Keratinocyte (primary cell): Measurements from ENCODE around the gene TRAPPC2L. TPM values are rescaled to one million over a fixed set of nuclear protein-coding genes. Genes with fewer than 3 reads are reported as not detected.
A peak's percentile ranks its signal among the peaks of the same experiment; 100 is the strongest.

Experiments
- DNase-seq: peaks from one replicate; pipeline ENCODE4 v3.0.0-alpha.2; 2011; ENCODE audit warnings: low read depth, missing footprints, low spot score
- FAIRE-seq: peaks from 2 replicates; lab custom pipeline; 2011; peaks lifted over from hg19 to GRCh38; lab: Jason Lieb, UNC
- H2AFZ ChIP-seq: 2 replicates; pipeline ENCODE4 v1.6.0; 2012; ENCODE audit warnings: low read length, control low read depth, inconsistent platforms; ENCODE audit not compliant: control insufficient read depth
- H3K27ac ChIP-seq: 2 replicates; pipeline ENCODE4 v1.5.1; 2011; ENCODE audit warnings: low read length; ENCODE audit not compliant: control insufficient read depth, insufficient read depth
- H3K27me3 ChIP-seq: 3 replicates; pipeline ENCODE4 v1.6.0; 2011; ENCODE audit warnings: low read length; ENCODE audit not compliant: control insufficient read depth, insufficient read depth; ENCODE audit errors: extremely low read depth
- H3K36me3 ChIP-seq, 2 experiments: 2 replicates in 1 of 2; 3 replicates in 1 of 2; pipeline ENCODE4 v1.5.1; 2011; ENCODE audit warnings: low read length in 2 of 2, mild to moderate bottlenecking in 1 of 2; ENCODE audit not compliant: control insufficient read depth in 2 of 2, insufficient read depth in 2 of 2; ENCODE audit errors: extremely low read depth in 1 of 2
- H3K4me1 ChIP-seq: 3 replicates; pipeline ENCODE4 v1.5.1; 2011; ENCODE audit warnings: low read length; ENCODE audit not compliant: control insufficient read depth, insufficient read depth; ENCODE audit errors: extremely low read depth
- H3K4me2 ChIP-seq: 3 replicates; pipeline ENCODE4 v1.6.0; 2011; ENCODE audit warnings: low read depth, low read length; ENCODE audit not compliant: control insufficient read depth, insufficient read depth; ENCODE audit errors: extremely low read depth
- H3K4me3 ChIP-seq, 3 experiments: fragments of 200-600 bp in 1 of 3; sonication (generic) in 1 of 3; 2 replicates in 2 of 3; 3 replicates in 1 of 3; pipeline ENCODE4 v1.5.1; 2011 to 2016; ENCODE audit warnings: low read length in 3 of 3, mild to moderate bottlenecking in 3 of 3, control low read depth in 2 of 3, inconsistent platforms in 1 of 3, low read depth in 1 of 3, mixed read lengths in 1 of 3, mixed run types in 1 of 3, moderate library complexity in 1 of 3; ENCODE audit not compliant: control insufficient read depth in 2 of 3, insufficient read depth in 2 of 3; ENCODE audit errors: extremely low read depth in 1 of 3
- H3K79me2 ChIP-seq: 2 replicates; pipeline ENCODE4 v1.6.0; 2012; ENCODE audit warnings: low read length; ENCODE audit not compliant: control insufficient read depth, insufficient read depth
- H3K9ac ChIP-seq: 3 replicates; pipeline ENCODE4 v1.6.0; 2011; ENCODE audit warnings: low read length; ENCODE audit not compliant: control insufficient read depth, insufficient read depth; ENCODE audit errors: extremely low read depth
- H3K9me1 ChIP-seq: 3 replicates; pipeline ENCODE4 v1.6.0; 2011; ENCODE audit warnings: low read length; ENCODE audit not compliant: control insufficient read depth, insufficient read depth; ENCODE audit errors: extremely low read depth
- H3K9me3 ChIP-seq: 2 replicates; pipeline ENCODE4 v1.5.1; 2012; ENCODE audit warnings: low read depth, low read length; ENCODE audit not compliant: control insufficient read depth
- H4K20me1 ChIP-seq: 3 replicates; pipeline ENCODE4 v1.6.0; 2011; ENCODE audit warnings: low read length; ENCODE audit not compliant: control insufficient read depth, insufficient read depth; ENCODE audit errors: extremely low read depth
- EZH2 ChIP-seq: IDR thresholded peaks from one replicate; pipeline ENCODE4 v1.6.1; 2012; ENCODE audit warnings: inconsistent platforms, mild to moderate bottlenecking, low read length, moderate library complexity
- dilution Hi-C: fragments of 300-500 bp; cut with MboI; formaldehyde crosslinking; loops from one replicate; pipeline ENCODE4 v1.7.0; 2020; ENCODE audit warnings: low sequenced_read_pairs; ENCODE audit not compliant: extremely low pct_ligation_motif_present
- polyA plus RNA-seq, 5 experiments: library from polyadenylated mRNA; depleted of rRNA in 3 of 5; stranded (reverse) in 3 of 5; stranded (forward) in 1 of 5; unstranded in 1 of 5; fragments of >200 nt; gene quantifications; 1 replicate in 1 of 5; 2 replicates in 3 of 5; 3 replicates in 1 of 5; pipeline versions ENCODE4 v1.2.1 to v1.2.3, GENCODE V29; 2011 to 2012; ENCODE audit warnings: missing spikeins in 2 of 5, low read depth in 1 of 5, low replicate concordance in 1 of 5
- TF ChIP-seq, protein P1 (sequence below), 3 experiments: IDR thresholded peaks in 1 of 3; conservative IDR thresholded peaks in 1 of 3; optimal IDR thresholded peaks in 1 of 3; 2 replicates in 2 of 3; 3 replicates in 1 of 3; pipeline versions ENCODE3 to v1.5.1; 2011; ENCODE audit warnings: low read length in 3 of 3, mild to moderate bottlenecking in 3 of 3, moderate library complexity in 2 of 3, control low read depth in 1 of 3, inconsistent platforms in 1 of 3; ENCODE audit not compliant: insufficient read depth in 2 of 3; ENCODE audit errors: extremely low read depth in 1 of 3

TRAPPC2L gene
- polyA plus RNA-seq, 1 donor (not counting 4 experiments of a cell fraction or from before 2014, with no cell fraction given): 139 TPM

DNA sequence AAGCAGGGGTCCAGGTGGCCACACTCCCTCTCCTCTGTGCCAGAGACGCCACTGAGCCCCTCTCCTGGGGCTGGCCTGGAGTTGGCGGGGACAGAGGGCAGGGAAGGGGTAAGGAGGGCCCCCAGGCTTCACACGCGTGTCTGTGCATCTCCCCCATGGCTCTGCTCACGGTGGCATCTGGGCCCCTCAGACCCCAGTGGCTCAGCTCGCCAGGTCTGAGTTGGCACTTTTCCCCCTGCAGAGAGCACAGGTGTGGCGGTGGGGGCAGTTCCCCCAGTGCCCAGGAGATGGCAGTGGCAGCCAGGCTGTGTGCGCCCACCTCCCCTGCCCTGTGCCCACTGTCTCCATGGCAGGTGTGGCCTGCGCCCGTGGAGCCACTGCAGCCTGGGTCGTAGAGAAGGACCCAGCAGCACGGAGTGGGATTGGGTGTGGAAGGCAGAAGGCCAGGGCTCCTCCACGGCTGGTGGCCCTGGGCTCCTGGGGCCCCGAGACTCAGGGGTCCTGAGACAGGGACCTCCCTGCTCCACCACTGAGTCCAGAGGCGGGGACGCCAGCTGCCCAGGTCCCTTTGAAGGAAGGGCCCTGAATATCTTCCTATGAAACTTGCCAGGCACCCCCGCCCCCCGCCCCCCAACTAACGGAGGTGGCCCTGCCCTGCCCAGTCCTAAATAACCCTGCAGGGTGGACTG, 40.9 kb upstream of the TRAPPC2L start:
- no peak for FAIRE-seq
- dilution Hi-C loops: no loop called here
- peaks cover 18% of the 10 kb centered on the region for H3K4me1 ChIP-seq

GRCh38 chr16:88816736-88817535, 40.0 kb upstream of the TRAPPC2L start:
- no peaks in the 10 kb centered on the region for H3K9me3 ChIP-seq
- no peaks in the 10 kb centered on the region for H4K20me1 ChIP-seq
- TF ChIP-seq, protein P1, sequence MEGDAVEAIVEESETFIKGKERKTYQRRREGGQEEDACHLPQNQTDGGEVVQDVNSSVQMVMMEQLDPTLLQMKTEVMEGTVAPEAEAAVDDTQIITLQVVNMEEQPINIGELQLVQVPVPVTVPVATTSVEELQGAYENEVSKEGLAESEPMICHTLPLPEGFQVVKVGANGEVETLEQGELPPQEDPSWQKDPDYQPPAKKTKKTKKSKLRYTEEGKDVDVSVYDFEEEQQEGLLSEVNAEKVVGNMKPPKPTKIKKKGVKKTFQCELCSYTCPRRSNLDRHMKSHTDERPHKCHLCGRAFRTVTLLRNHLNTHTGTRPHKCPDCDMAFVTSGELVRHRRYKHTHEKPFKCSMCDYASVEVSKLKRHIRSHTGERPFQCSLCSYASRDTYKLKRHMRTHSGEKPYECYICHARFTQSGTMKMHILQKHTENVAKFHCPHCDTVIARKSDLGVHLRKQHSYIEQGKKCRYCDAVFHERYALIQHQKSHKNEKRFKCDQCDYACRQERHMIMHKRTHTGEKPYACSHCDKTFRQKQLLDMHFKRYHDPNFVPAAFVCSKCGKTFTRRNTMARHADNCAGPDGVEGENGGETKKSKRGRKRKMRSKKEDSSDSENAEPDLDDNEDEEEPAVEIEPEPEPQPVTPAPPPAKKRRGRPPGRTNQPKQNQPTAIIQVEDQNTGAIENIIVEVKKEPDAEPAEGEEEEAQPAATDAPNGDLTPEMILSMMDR (optimal IDR thresholded peaks at IDR 0.05 in 1 of 3, IDR thresholded peaks at IDR 0.05 in 1 of 3, conservative IDR thresholded peaks at IDR 0.05 in 1 of 3; ENCODE audit: extremely low read depth in 1 of 3, insufficient read depth in 2 of 3, low read length in 3 of 3): no peak
- TF ChIP-seq EZH2: no peak
- H3K27me3 ChIP-seq: no peaks in the 10 kb centered on the region
- no peaks in the 10 kb centered on the region for H3K9me1 ChIP-seq
- H2AFZ ChIP-seq: no peak overlapping the region
- FAIRE-seq (peak; percentile 86), DNase-seq (no peak)
- H3K27ac ChIP-seq: no peak overlapping the region
- H3K4me3 ChIP-seq: no peak overlapping the region
- H3K79me2 ChIP-seq: no peaks in the 10 kb centered on the region
- H3K4me1 ChIP-seq: peaks cover 17% of the 10 kb centered on the region
- H3K4me2 ChIP-seq: no peak overlapping the region
- dilution Hi-C loops: no loop called here
- H3K36me3 ChIP-seq: peaks cover 0 to 4% of the 10 kb centered on the region in 2 experiments
- peak overlapping the region; percentile 33 for H3K9ac ChIP-seq

More for the DNA sequence above, 40.9 kb upstream of the TRAPPC2L start:
- Histone ChIP-seq H3K36me3 (peaks cover 0 to 3% of the 10 kb centered on the region in 2 experiments), H3K4me3 (no peak overlapping the region), H3K9ac (no peak overlapping the region), H3K79me2 (peaks cover 3% of the 10 kb centered on the region), H3K9me1 (no peaks in the 10 kb centered on the region), H4K20me1 (no peaks in the 10 kb centered on the region), H3K9me3 (no peaks in the 10 kb centered on the region), H3K27ac (no peak overlapping the region), H2AFZ (no peak overlapping the region), H3K27me3 (no peaks in the 10 kb centered on the region), H3K4me2 (no peak overlapping the region)
- TF ChIP-seq, protein P1 (optimal IDR thresholded peaks at IDR 0.05 in 1 of 3, IDR thresholded peaks at IDR 0.05 in 1 of 3, conservative IDR thresholded peaks at IDR 0.05 in 1 of 3; ENCODE audit: extremely low read depth in 1 of 3, insufficient read depth in 2 of 3, low read length in 3 of 3): peak; percentile 78 to 91 (median 91)
- TF ChIP-seq EZH2: no peak
- no peak for DNase-seq
